HepG2 (cell line): ENCODE measurements around the gene ALDH3B2. TPM values are rescaled to one million over a fixed set of nuclear protein-coding genes. Genes with fewer than 3 reads are reported as not detected.

Experiments
- ATAC-seq: fragments of 200-7000 bp; cut with Tn5 transposase; 3 replicates; pipeline ENCODE4 v1.9.1; 2020; ENCODE audit warnings: mild to moderate bottlenecking, moderate library complexity
- BruUV-seq: library from RNA; stranded (reverse); fragments of 400-500 nt; replicated peaks from 2 replicates; lab custom pipeline; 2021; lab: Mats Ljungman, UMichigan
- CTCF ChIA-PET: fragments of 300-600 bp; formaldehyde crosslinking; extraction: SDS; loops from one replicate; lab custom pipeline; 2021; ENCODE audit warnings: low total read pairs, inconsistent platforms, low intra/inter-chr PET ratio; lab: Yijun Ruan, JAX
- POLR2A ChIA-PET: fragments of 350-600 bp; sonication (Branson Sonifier 250); formaldehyde crosslinking; loops from one replicate; lab custom pipeline; 2020; ENCODE audit warnings: antibody characterized with exemption, inconsistent platforms; lab: Yijun Ruan, JAX
- DNase-seq: peaks from one replicate; pipeline ENCODE4 v3.0.0-alpha.2; 2015; ENCODE audit warnings: low spot score
- FAIRE-seq: peaks from 3 replicates; lab custom pipeline; 2011; peaks lifted over from hg19 to GRCh38; lab: Jason Lieb, UNC
- H2AFZ ChIP-seq: one replicate; pipeline ENCODE4 v1.6.1; 2011; ENCODE audit warnings: low read length, inconsistent platforms
- H3K27ac ChIP-seq: fragments of 300-600 bp; 3 replicates; pipeline ENCODE4 v1.8.0; 2011; ENCODE audit warnings: mixed run types, mild to moderate bottlenecking, mixed read lengths, low read length, inconsistent platforms; ENCODE audit not compliant: insufficient read depth; ENCODE audit errors: extremely low read length
- H3K27me3 ChIP-seq, 2 experiments: fragments of 200-600 bp in 1 of 2; 2 replicates in 1 of 2; 3 replicates in 1 of 2; pipeline versions ENCODE4 v1.6.0 to v1.8.0; 2011; ENCODE audit warnings: low read length in 2 of 2, mild to moderate bottlenecking in 2 of 2, moderate library complexity in 2 of 2, inconsistent platforms in 1 of 2; ENCODE audit not compliant: insufficient read depth in 2 of 2, control insufficient read depth in 1 of 2
- H3K36me3 ChIP-seq, 2 experiments: fragments of 200-600 bp in 1 of 2; replicated peaks in 1 of 2; 2 replicates in 1 of 2; 3 replicates in 1 of 2; pipeline versions ENCODE4 v1.5.1 to v1.8.0; 2011; ENCODE audit warnings: low read length in 2 of 2, inconsistent platforms in 1 of 2; ENCODE audit not compliant: insufficient read depth in 2 of 2, control insufficient read depth in 1 of 2
- H3K4me1 ChIP-seq: 2 replicates; pipeline ENCODE4 v1.5.1; 2012; ENCODE audit warnings: low read length, inconsistent platforms; ENCODE audit not compliant: insufficient read depth
- H3K4me2 ChIP-seq: 2 replicates; pipeline ENCODE4 v1.6.0; 2011; ENCODE audit warnings: low read depth, low read length, inconsistent platforms
- H3K4me3 ChIP-seq, 3 experiments: fragments of 200-600 bp in 1 of 3; sonication (generic), shearing (Covaris generic) in 1 of 3; replicated peaks in 1 of 3; 2 replicates each; pipeline ENCODE4 v1.5.1; 2011 to 2016; ENCODE audit warnings: low read length in 3 of 3, inconsistent platforms in 2 of 3, low read depth in 2 of 3, mild to moderate bottlenecking in 2 of 3, control low read depth in 1 of 3, mixed read lengths in 1 of 3; ENCODE audit not compliant: insufficient read depth in 1 of 3
- H3K79me2 ChIP-seq: one replicate; pipeline ENCODE4 v1.6.1; 2011; ENCODE audit warnings: low read length, inconsistent platforms; ENCODE audit not compliant: insufficient read depth
- H3K9ac ChIP-seq: 2 replicates; pipeline ENCODE4 v1.6.0; 2011; ENCODE audit warnings: mild to moderate bottlenecking, low read depth, low read length, inconsistent platforms; ENCODE audit not compliant: insufficient read depth
- H3K9me3 ChIP-seq: 2 replicates; pipeline ENCODE4 v1.5.1; 2012; ENCODE audit warnings: mild to moderate bottlenecking, low read length
- H4K20me1 ChIP-seq: 2 replicates; pipeline ENCODE4 v1.6.0; 2011; ENCODE audit warnings: inconsistent platforms, mild to moderate bottlenecking, low read length, moderate library complexity; ENCODE audit not compliant: insufficient read depth
- AGO1 ChIP-seq: fragments of 200-400 bp; formaldehyde crosslinking; IDR thresholded peaks from 2 replicates; pipeline ENCODE4 v1.6.1; 2017; ENCODE audit warnings: mild to moderate bottlenecking, low read depth, low read length, moderate library complexity; ENCODE audit not compliant: poor library complexity, severe bottlenecking
- HNRNPL ChIP-seq: fragments of 200-400 bp; formaldehyde crosslinking; IDR thresholded peaks from 2 replicates; pipeline ENCODE4 v1.6.1; 2017; ENCODE audit warnings: mild to moderate bottlenecking, low read depth, low read length
- HNRNPLL ChIP-seq: fragments of 200-400 bp; formaldehyde crosslinking; IDR thresholded peaks from 2 replicates; pipeline ENCODE4 v1.6.1; 2017; ENCODE audit warnings: mild to moderate bottlenecking, low read depth, low read length; ENCODE audit not compliant: poor library complexity, severe bottlenecking
- JUN ChIP-seq: sonication (generic); formaldehyde crosslinking; IDR thresholded peaks from 2 replicates; pipeline ENCODE4 v1.4.0; 2020; ENCODE audit warnings: mild to moderate bottlenecking, missing genetic modification reagents
- POLR2AphosphoS5 ChIP-seq: IDR thresholded peaks from 2 replicates; pipeline ENCODE4 v1.6.1; 2012; ENCODE audit warnings: low read depth, low read length
- RBFOX2 ChIP-seq: fragments of 200-400 bp; formaldehyde crosslinking; IDR thresholded peaks from 2 replicates; pipeline ENCODE4 v1.6.1; 2017; ENCODE audit warnings: low read depth, mild to moderate bottlenecking, low read length
- SP4 ChIP-seq: sonication (generic); formaldehyde crosslinking; IDR thresholded peaks from 2 replicates; pipeline ENCODE4 v1.8.1; 2023; ENCODE audit warnings: mild to moderate bottlenecking, missing genetic modification reagents
- ZBTB38 ChIP-seq: sonication (generic); formaldehyde crosslinking; IDR thresholded peaks from 2 replicates; pipeline ENCODE4 v1.5.1; 2020; ENCODE audit warnings: mild to moderate bottlenecking, missing genetic modification reagents
- ZHX1 ChIP-seq: sonication (generic); formaldehyde crosslinking; IDR thresholded peaks from 2 replicates; pipeline ENCODE4 v1.8.1; 2022; ENCODE audit warnings: low read depth, mild to moderate bottlenecking, missing genetic modification reagents
- ZNF12 ChIP-seq: sonication (generic); formaldehyde crosslinking; IDR thresholded peaks from 2 replicates; pipeline ENCODE4 v1.5.0; 2020; ENCODE audit warnings: missing genetic modification reagents
- ZNF207 ChIP-seq: fragments of 450-650 bp; IDR thresholded peaks from 2 replicates; pipeline ENCODE4 v1.6.1; 2016; ENCODE audit warnings: antibody characterized with exemption, borderline replicate concordance
- ZNF343 ChIP-seq: sonication (generic); formaldehyde crosslinking; IDR thresholded peaks from 2 replicates; pipeline ENCODE4 v1.4.0; 2020; ENCODE audit warnings: mild to moderate bottlenecking, missing genetic modification reagents
- ZNF468 ChIP-seq: sonication (generic); formaldehyde crosslinking; IDR thresholded peaks from 2 replicates; pipeline ENCODE4 v1.8.0; 2022; ENCODE audit warnings: mild to moderate bottlenecking, moderate library complexity, missing genetic modification reagents
- ZNF556 ChIP-seq: sonication (generic); formaldehyde crosslinking; IDR thresholded peaks from 2 replicates; pipeline ENCODE4 v1.4.0; 2020; ENCODE audit warnings: mild to moderate bottlenecking, missing genetic modification reagents, borderline replicate concordance
- ZNF609 ChIP-seq: sonication (generic); formaldehyde crosslinking; IDR thresholded peaks from 2 replicates; pipeline ENCODE4 v1.4.0; 2020; ENCODE audit warnings: mild to moderate bottlenecking, missing genetic modification reagents, borderline replicate concordance
- WGBS: methylation state at CpG from one replicate; pipeline ENCODE4 v1.1.6; 2017; ENCODE audit warnings: low lambda C conversion rate; 5-methylcytosine and 5-hydroxymethylcytosine counted together
- in situ Hi-C: cut with HindIII; loops from 2 replicates; pipeline ENCODE4 v1.10.0; 2017; ENCODE audit warnings: low pct_unique_long_range_greater_than_20kb; ENCODE audit not compliant: extremely low pct_ligation_motif_present
- intact Hi-C: fragments of 100-400 bp; cut with micrococcal nuclease; formaldehyde crosslinking; loops from one replicate; pipeline ENCODE4 v1.10.0; 2022; ENCODE audit not compliant: unreplicated experiment
- polyA plus RNA-seq, 8 experiments: library from polyadenylated mRNA; depleted of rRNA in 3 of 8; stranded (reverse) in 7 of 8; unstranded in 1 of 8; fragments of >200 nt; fragmentation: Illumina TruSeq in 4 of 8; extraction: Trizol in 4 of 8; gene quantifications; 2 replicates each; pipeline versions ENCODE4 v1.2.1 to v1.2.3, GENCODE V29; 2011 to 2016; ENCODE audit warnings: low read depth in 4 of 8, missing spikeins in 1 of 8, mixed read lengths in 1 of 8; ENCODE audit not compliant: insufficient read depth in 1 of 8
- total RNA-seq, 5 experiments: library from RNA; depleted of rRNA; stranded (reverse); fragments of >200 nt; fragmentation: Illumina TruSeq; extraction: Trizol; gene quantifications; 2 replicates each; pipeline ENCODE4 v1.2.3, GENCODE V29; 2016; ENCODE audit warnings: low read depth in 1 of 5

Gene ALDH3B2
- total and polyA plus RNA-seq, 2 of the 13 experiments (the other 11 are each of a cell fraction or from before 2014, with no cell fraction given) = not detected

GRCh38 chr11:67613960-67614715, 60.3 kb downstream of the ALDH3B2 start:
- Histone ChIP-seq H3K4me1 (peaks cover 45% of the 10 kb centered on the region), H3K27ac (peak overlapping the region; percentile 28), H3K4me3 (no peak overlapping the region), H3K4me2 (no peak overlapping the region), H3K79me2 (no peaks in the 10 kb centered on the region), H3K36me3 (peaks cover 13 to 25% of the 10 kb centered on the region in 2 experiments; a peak in 4 of 5 replicates), H2AFZ (no peak overlapping the region), H3K9ac (0 out of 2 replicates have a peak overlapping the region, but pooled peaks have one; percentile 3), H4K20me1 (no peaks in the 10 kb centered on the region), H3K27me3 (no peaks in the 10 kb centered on the region), H3K9me3 (no peaks in the 10 kb centered on the region)
- ATAC-seq = peak; percentile 59
- 81% methylated on average over 12 of the region's 23 CpGs for WGBS
- intact Hi-C loops = no loop called here
- no peak for FAIRE-seq
- no TSS peak for BruUV-seq
- ChIA-PET CTCF (interaction anchor here (1.6 to 2.9 kb wide), 3 partner anchors 15 to 45 kb away, joined by 7 to 20 read pairs (median 16); partner anchors contain the start of gene NUDT8), POLR2A (interaction anchor here (0.6 to 2.5 kb wide), 5 partner anchors 14 to 42 kb away, joined by 3 to 15 read pairs (median 7); partner anchors contain the start of genes ACY3 and NUDT8)
- no peak for DNase-seq
- in situ Hi-C loops = no loop called here
- peak; percentile 39 for TF ChIP-seq HNRNPLL
- TF ChIP-seq ZNF556 (CRISPR knock-in tag) = 0 out of 2 replicates have a peak, but pooled peaks have one; percentile 46
- no peak for TF ChIP-seq ZHX1 (CRISPR knock-in tag)
- 0 out of 2 replicates have a peak, but pooled peaks have one; percentile 44 for TF ChIP-seq ZNF343 (CRISPR knock-in tag)
- peak; percentile 18; the same call in 1 of the 2 replicates for TF ChIP-seq ZBTB38 (CRISPR knock-in tag)
- TF ChIP-seq ZNF609 (CRISPR knock-in tag) = 0 out of 2 replicates have a peak, but pooled peaks have one; percentile 20
- 0 out of 2 replicates have a peak, but pooled peaks have one; percentile 20 for TF ChIP-seq SP4
- 0 out of 2 replicates have a peak, but pooled peaks have one; percentile 25 for TF ChIP-seq POLR2AphosphoS5
- TF ChIP-seq JUN (CRISPR knock-in tag) = no peak
- TF ChIP-seq AGO1 = peak; percentile 76
- TF ChIP-seq RBFOX2 = 0 out of 2 replicates have a peak, but pooled peaks have one; percentile 17
- TF ChIP-seq ZNF12 (CRISPR knock-in tag) = no peak
- TF ChIP-seq ZNF207 = no peak
- TF ChIP-seq ZNF468 (CRISPR knock-in tag) = no peak
- TF ChIP-seq HNRNPL = 0 out of 2 replicates have a peak, but pooled peaks have one; percentile 79
